ENCODE results near the gene FAP.

FAP gene

GRCh38 chr2:162243294-162243693 lies at the start of gene FAP:
Gene FAP (minus strand): TSS chr2:162243445. CDS start chr2:162243327, 118 bp downstream.
- no peak for DNase-seq (ENCODE audit: low read depth in 2 of 2)

- DNase-seq (ENCODE audit: low read depth in 2 of 2) = no peak
Observed at GRCh38 chr2:162291748-162292147, 48.5 kb upstream of the FAP start.

- DNase-seq (ENCODE audit: low read depth in 2 of 2) = no peak
Observed at GRCh38 chr2:162282765-162283425, 39.6 kb upstream of the FAP start.

GRCh38 chr2:162280654-162281053 lies 37.4 kb upstream of the FAP start:
- DNase-seq (ENCODE audit: low read depth in 2 of 2) = no peak

GRCh38 chr2:162277381-162277780 lies 34.1 kb upstream of the FAP start:
- no peak for DNase-seq (ENCODE audit: low read depth in 2 of 2)

- DNase-seq (ENCODE audit: low read depth in 2 of 2) = no peak
Observed at GRCh38 chr2:162267996-162268395, 24.8 kb upstream of the FAP start.

GRCh38 chr2:162267496-162267895 lies 24.3 kb upstream of the FAP start:
- no peak for DNase-seq (ENCODE audit: low read depth in 2 of 2)

- no peak for DNase-seq (ENCODE audit: low read depth in 2 of 2)
Observed at GRCh38 chr2:162266460-162266760, 23.2 kb upstream of the FAP start.

- no peak for DNase-seq (ENCODE audit: low read depth in 2 of 2)
Observed at GRCh38 chr2:162265666-162266459, 22.6 kb upstream of the FAP start.

GRCh38 chr2:162261032-162261945 lies 18.0 kb upstream of the FAP start:
- no peak for DNase-seq (ENCODE audit: low read depth in 2 of 2)

GRCh38 chr2:162258686-162259085 lies 15.4 kb upstream of the FAP start:
- DNase-seq (ENCODE audit: low read depth in 2 of 2) = no peak

- DNase-seq (ENCODE audit: low read depth in 2 of 2) = no peak
Observed at GRCh38 chr2:162258169-162258568, 14.9 kb upstream of the FAP start.

- DNase-seq (ENCODE audit: low read depth in 2 of 2) = no peak
Observed at GRCh38 chr2:162257425-162257824, 14.2 kb upstream of the FAP start.

GRCh38 chr2:162256591-162256991 lies 13.3 kb upstream of the FAP start:
- DNase-seq (ENCODE audit: low read depth in 2 of 2) = no peak

- DNase-seq (ENCODE audit: low read depth in 2 of 2) = no peak
Observed at GRCh38 chr2:162254236-162254871, 11.1 kb upstream of the FAP start.

- no peak for DNase-seq (ENCODE audit: low read depth in 2 of 2)
Observed at GRCh38 chr2:162253435-162253834, 10.2 kb upstream of the FAP start.

GRCh38 chr2:162252153-162252552 lies 8.9 kb upstream of the FAP start:
- DNase-seq (ENCODE audit: low read depth in 2 of 2) = no peak

- DNase-seq (ENCODE audit: low read depth in 2 of 2) = no peak
Observed at GRCh38 chr2:162245781-162246180, 2.5 kb upstream of the FAP start.

- DNase-seq (ENCODE audit: low read depth in 2 of 2) = no peak
Observed at GRCh38 chr2:162245061-162245460, 1.8 kb upstream of the FAP start.

GRCh38 chr2:162244541-162245031 lies 1.3 kb upstream of the FAP start:
- DNase-seq (ENCODE audit: low read depth in 2 of 2) = no peak

- DNase-seq (ENCODE audit: low read depth in 2 of 2) = no peak
Observed at GRCh38 chr2:162243715-162244114, 470 bp upstream of the FAP start.

All from activated CD8-positive, alpha-beta memory T cell treated with anti-CD3 and anti-CD28 coated beads for 4 hours (primary cell).